ENCODE data around the gene MSN.
"Not testable (repeated sequence)": the region's sequence is repeated elsewhere in the genome, so short reads cannot be mapped to it uniquely, and the experiment has no call there.

MSN gene

DNA sequence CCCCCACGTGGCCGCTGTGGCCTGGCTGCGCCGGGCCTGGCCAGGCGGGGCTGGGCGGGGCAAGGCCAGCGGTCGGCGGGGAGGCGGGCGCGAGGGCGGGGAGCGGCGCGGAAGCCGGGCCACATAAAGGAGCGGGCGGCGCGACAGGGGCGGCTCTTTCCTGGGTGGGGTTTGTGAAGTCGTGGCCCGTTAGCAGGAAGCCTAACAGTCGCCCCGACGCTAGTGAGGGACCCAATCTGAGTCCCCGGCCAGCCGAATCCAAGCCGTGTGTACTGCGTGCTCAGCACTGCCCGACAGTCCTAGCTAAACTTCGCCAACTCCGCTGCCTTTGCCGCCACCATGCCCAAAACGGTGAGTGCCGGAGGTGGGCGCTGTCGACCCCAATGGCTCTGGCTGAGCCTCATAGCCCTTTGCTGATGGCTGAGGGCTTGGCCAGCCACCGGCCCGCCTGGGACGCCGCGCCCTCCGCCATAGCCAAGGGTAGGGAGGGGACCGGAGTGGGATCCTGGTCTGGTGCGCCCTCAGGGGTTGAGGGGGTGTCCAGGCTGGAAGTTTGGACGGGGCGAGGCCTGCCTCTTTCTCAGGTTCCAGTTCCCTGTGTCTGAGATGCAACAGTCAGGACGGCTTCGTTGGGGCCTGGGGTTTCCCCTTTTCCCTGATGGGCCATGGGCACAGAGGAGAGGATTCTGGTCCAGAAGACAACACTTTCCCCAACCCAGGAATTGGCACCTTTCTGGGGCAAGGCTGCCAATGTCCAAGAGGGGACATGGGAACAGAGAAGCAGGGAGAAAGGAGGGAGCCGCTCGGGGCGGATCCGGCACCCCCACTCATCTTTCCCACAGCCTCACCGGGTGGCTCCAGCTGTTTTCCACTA lies at the start of gene MSN:
Gene MSN (plus strand): TSS at position 152 of the 874 bp plus-strand sequence. CDS start 188 bp downstream, at position 340.
- H3K4me3 ChIP-seq (ENCODE audit: low read length): peak within 1 kb of the TSS; percentile 55
- DNase-seq (ENCODE audit: low read depth): peak; percentile 58
- TF ChIP-seq, protein P1, sequence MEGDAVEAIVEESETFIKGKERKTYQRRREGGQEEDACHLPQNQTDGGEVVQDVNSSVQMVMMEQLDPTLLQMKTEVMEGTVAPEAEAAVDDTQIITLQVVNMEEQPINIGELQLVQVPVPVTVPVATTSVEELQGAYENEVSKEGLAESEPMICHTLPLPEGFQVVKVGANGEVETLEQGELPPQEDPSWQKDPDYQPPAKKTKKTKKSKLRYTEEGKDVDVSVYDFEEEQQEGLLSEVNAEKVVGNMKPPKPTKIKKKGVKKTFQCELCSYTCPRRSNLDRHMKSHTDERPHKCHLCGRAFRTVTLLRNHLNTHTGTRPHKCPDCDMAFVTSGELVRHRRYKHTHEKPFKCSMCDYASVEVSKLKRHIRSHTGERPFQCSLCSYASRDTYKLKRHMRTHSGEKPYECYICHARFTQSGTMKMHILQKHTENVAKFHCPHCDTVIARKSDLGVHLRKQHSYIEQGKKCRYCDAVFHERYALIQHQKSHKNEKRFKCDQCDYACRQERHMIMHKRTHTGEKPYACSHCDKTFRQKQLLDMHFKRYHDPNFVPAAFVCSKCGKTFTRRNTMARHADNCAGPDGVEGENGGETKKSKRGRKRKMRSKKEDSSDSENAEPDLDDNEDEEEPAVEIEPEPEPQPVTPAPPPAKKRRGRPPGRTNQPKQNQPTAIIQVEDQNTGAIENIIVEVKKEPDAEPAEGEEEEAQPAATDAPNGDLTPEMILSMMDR (IDR thresholded peaks at IDR 0.05; ENCODE audit: insufficient read depth, low read depth, low read length, missing control alignments): no peak

DNA sequence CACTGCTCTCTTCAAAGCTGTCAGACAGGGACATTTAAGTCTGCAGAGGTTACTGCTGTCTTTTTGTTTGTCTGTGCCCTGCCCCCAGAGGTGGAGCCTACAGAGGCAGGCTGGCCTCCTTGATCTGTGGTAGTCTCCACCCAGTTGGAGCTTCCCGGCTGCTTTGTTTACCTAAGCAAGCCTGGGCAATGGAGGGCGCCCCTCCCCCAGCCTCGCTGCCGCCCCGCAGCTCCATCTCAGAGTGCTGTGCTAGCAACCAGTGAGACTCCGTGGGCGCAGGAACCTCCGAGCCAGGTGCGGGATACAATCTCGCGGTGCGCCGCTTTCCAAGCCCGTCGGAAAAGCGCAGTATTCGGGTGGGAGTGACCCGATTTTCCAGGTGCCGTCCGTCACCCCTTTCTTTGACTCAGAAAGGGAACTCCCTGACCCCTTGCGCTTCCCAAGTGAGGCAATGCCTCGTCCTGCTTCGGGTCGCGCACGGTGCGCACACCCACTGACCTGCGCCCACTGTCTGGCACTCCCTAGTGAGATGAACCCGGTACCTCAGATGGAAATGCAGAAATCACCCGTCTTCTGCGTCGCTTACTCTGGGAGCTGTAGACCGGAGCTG lies 47.3 kb upstream of the MSN start:
- H3K4me3 ChIP-seq (ENCODE audit: low read length): not testable (repeated sequence)
- peak; percentile 42 for DNase-seq (ENCODE audit: low read depth)

DNA sequence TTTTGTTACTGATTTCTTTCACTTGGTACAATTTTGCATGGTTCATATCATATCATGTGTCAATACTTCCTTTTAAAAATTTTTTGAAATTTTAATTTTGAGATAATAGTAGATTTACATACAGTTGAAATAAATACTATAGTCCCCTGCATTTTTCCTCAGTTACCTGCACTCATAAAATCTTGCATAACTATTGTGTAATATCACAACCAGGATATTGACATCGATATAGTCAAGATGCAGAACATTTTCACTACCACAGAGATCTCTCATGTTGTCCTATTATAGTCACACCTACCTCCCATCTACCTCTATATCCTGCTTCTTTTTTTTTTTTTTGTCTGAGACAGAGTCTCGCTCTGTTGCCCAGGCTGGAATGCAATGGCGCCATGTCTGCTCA lies 36.7 kb upstream of the MSN start:
- DNase-seq (ENCODE audit: low read depth): no peak
- TF ChIP-seq, protein P1 (IDR thresholded peaks at IDR 0.05; ENCODE audit: insufficient read depth, low read depth, low read length, missing control alignments): no peak
- no peak overlapping the region for H3K4me3 ChIP-seq (ENCODE audit: low read length)

DNA sequence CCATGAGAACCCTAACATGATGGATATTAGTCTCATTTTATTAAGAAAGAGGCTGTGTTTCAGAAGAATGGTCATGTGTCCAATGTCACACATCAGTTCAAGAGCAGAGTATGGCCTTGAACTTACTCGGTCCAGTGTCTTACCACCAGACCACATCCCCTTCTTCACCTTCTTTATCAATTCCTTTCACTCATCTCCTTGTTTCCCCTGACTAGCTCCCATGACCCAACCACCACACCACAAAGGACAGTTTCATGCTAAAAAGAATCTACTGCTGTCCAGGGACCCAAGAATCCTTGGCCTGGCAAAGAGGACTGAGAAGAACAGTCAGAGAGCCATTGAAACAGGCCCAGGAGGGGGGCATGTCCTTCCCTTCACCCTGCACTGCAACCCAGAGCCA lies 33.6 kb upstream of the MSN start:
- H3K4me3 ChIP-seq (ENCODE audit: low read length): no peak overlapping the region
- TF ChIP-seq, protein P1 (IDR thresholded peaks at IDR 0.05; ENCODE audit: insufficient read depth, low read depth, low read length, missing control alignments): no peak
- DNase-seq (ENCODE audit: low read depth): no peak

DNA sequence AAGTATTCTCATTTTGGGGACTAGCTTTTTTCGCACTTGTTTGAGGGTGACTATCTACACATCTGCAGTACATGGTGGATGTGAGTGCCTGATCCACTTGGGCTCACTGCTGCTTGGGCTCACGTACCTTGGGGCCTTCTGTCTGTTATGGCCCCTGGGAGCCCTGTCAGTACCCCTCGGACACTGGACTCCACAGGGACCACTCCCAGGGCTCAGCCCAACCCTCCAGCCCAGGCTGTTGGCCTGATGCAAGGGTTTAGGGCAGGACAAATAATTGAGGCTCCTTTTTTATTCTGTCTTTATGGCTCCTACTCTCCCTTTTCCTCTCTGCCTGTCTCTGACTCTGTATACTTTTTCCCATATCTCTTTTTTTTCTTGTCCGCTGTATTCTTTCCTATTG lies 32.7 kb upstream of the MSN start:
- DNase-seq (ENCODE audit: low read depth): no peak
- H3K4me3 ChIP-seq (ENCODE audit: low read length): no peak overlapping the region
- TF ChIP-seq, protein P1 (IDR thresholded peaks at IDR 0.05; ENCODE audit: insufficient read depth, low read depth, low read length, missing control alignments): no peak

DNA sequence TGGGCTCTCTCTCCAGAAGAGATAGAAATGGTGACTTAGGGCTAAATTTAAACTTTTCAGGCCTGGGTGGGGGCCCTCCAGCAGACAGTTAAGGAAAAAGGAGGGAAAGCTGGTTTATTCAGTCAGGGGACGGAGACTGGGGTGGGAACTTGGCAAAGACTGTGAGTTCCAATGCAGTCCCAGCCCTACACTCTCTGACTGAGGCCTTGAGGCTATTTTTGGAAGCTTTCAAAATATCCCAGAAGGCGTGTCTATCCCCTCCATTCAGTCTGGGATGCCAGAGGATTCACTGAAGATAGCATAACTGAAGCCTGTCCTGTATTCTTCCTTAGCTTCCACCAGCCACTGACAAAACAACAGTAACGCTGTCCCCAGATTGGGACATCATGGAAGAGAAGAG lies 32.1 kb upstream of the MSN start:
- H3K4me3 ChIP-seq (ENCODE audit: low read length): no peak overlapping the region
- no peak for DNase-seq (ENCODE audit: low read depth)
- TF ChIP-seq, protein P1 (IDR thresholded peaks at IDR 0.05; ENCODE audit: insufficient read depth, low read depth, low read length, missing control alignments): no peak

DNA sequence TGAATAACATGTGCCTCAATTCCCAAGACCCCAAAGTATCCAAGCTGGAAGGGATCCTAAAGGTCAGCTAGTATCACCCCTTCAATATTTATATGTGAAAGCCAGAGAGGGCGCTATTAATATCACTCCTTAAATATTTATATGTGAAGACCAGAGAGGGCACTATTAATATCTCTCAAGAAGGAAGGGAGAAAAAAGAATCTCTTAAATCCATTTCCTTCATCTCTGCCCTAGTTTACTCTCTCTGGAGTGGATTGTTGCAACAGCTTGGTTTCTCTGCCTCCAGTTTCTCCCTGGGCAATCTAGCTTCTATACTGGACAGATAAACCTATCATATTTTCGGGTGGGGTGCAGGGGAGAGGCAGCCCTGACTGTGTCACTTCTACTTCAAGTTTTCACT lies 31.6 kb upstream of the MSN start:
- no peak overlapping the region for H3K4me3 ChIP-seq (ENCODE audit: low read length)
- no peak for DNase-seq (ENCODE audit: low read depth)
- TF ChIP-seq, protein P1 (IDR thresholded peaks at IDR 0.05; ENCODE audit: insufficient read depth, low read depth, low read length, missing control alignments): no peak

DNA sequence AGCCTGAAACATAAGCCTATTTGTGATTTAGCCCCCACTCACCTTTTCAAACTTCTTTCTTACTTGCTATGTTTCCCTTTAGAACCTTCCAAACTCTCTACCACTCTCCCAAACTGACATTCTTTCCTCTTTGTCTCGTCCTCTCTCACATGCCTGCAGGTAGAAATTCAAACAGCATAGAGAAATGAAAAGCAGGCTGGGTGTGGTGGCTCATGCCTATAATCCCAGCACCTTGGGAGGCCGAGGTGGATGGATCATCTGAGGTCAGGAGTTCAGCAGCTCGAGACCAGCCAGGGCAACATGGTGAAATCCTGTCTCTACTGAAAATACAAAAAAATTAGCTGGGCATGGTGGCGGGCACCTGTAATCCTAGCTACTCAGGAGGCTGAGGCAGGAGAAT lies 31.2 kb upstream of the MSN start:
- DNase-seq (ENCODE audit: low read depth); H3K4me3 ChIP-seq (ENCODE audit: low read length): not testable (repeated sequence)

Data from epithelial cell of esophagus (primary cell).